H1 (cell line): ENCODE measurements around the gene GADD45GIP1. TPM values are rescaled to one million over a fixed set of nuclear protein-coding genes. Genes with fewer than 3 reads are reported as not detected.

ENCODE experiments used
- BCL11A ChIP-seq, 2 experiments: IDR thresholded peaks; one replicate each; pipeline ENCODE4 v1.6.1; 2011; ENCODE audit warnings: low read depth in 2 of 2, low read length in 2 of 2, mild to moderate bottlenecking in 2 of 2
- BRCA1 ChIP-seq: IDR thresholded peaks from 2 replicates; pipeline ENCODE4 v1.6.1; 2012; ENCODE audit warnings: low read depth, low read length, improper control_type of control experiment
- CTBP2 ChIP-seq: IDR thresholded peaks from 2 replicates; pipeline ENCODE4 v1.7.0; 2011; ENCODE audit warnings: borderline replicate concordance, mild to moderate bottlenecking, moderate library complexity, mixed read lengths, low read length; ENCODE audit not compliant: insufficient read depth, insufficient read length
- HDAC6 ChIP-seq: IDR thresholded peaks from one replicate; pipeline ENCODE4 v1.7.1; 2012; ENCODE audit warnings: low read depth, mild to moderate bottlenecking, inconsistent platforms, low read length, moderate library complexity
- MAFK ChIP-seq: IDR thresholded peaks from 2 replicates; pipeline ENCODE4 v1.6.1; 2012; ENCODE audit warnings: low read depth, mild to moderate bottlenecking, improper control_type of control experiment, low read length
- SIN3A ChIP-seq, 2 experiments: IDR thresholded peaks in 1 of 2; conservative IDR thresholded peaks in 1 of 2; 2 replicates each; pipeline ENCODE4 v1.6.1; 2011 to 2012; ENCODE audit warnings: low read length in 2 of 2, improper control_type of control experiment in 1 of 2, low read depth in 1 of 2, mild to moderate bottlenecking in 1 of 2
- SP4 ChIP-seq: IDR thresholded peaks from 2 replicates; pipeline ENCODE4 v1.6.1; 2012; ENCODE audit warnings: low read length, inconsistent platforms
- SRF ChIP-seq: IDR thresholded peaks from 2 replicates; pipeline ENCODE4 v1.6.1; 2011; ENCODE audit warnings: mild to moderate bottlenecking, low read depth, low read length, moderate library complexity
- TAF1 ChIP-seq: IDR thresholded peaks from 2 replicates; pipeline ENCODE4 v1.6.1; 2011; ENCODE audit warnings: mild to moderate bottlenecking, low read depth, low read length
- TBP ChIP-seq: IDR thresholded peaks from 2 replicates; pipeline ENCODE4 v1.6.1; 2011; ENCODE audit warnings: low read depth, low read length, improper control_type of control experiment
- YY1 ChIP-seq: IDR thresholded peaks from 2 replicates; pipeline ENCODE4 v1.6.1; 2011; ENCODE audit warnings: low read depth, mild to moderate bottlenecking, low read length
- polyA plus RNA-seq, 7 experiments: library from polyadenylated mRNA; depleted of rRNA in 3 of 7; stranded (reverse) in 5 of 7; unstranded in 2 of 7; fragments of >200 nt in 5 of 7; fragments of 200-250 nt in 2 of 7; gene quantifications; 1 replicate in 5 of 7; 2 replicates in 1 of 7; 4 replicates in 1 of 7; pipeline versions ENCODE4 v1.2.1 to v1.2.3, GENCODE V29; 2011 to 2013; ENCODE audit warnings: missing spikeins in 2 of 7, mixed read lengths in 2 of 7
- total RNA-seq: library from RNA; stranded (reverse); fragmentation: NEBNext Ultra II Directional; extraction: Animal tissue kit (Norgen Biotek cat#: 25700); gene quantifications from 2 replicates; pipeline ENCODE4 v1.2.1, GENCODE V29; 2021
- TF ChIP-seq, protein P1 (sequence below): fragments of 300-600 bp; sonication (generic); IDR thresholded peaks from 2 replicates; pipeline ENCODE4 v1.7.1; 2012; ENCODE audit warnings: low read length, moderate library complexity, mild to moderate bottlenecking, inconsistent platforms; ENCODE audit not compliant: insufficient replicate concordance
- TF ChIP-seq, protein P2 (sequence below): IDR thresholded peaks from 2 replicates; pipeline ENCODE4 v1.6.1; 2012; ENCODE audit warnings: inconsistent platforms

Gene GADD45GIP1
- total and polyA plus RNA-seq, 2 of the 8 experiments (the other 6 are each of a cell fraction or from before 2014, with no cell fraction given), result 42.2 to 42.6 TPM

DNA sequence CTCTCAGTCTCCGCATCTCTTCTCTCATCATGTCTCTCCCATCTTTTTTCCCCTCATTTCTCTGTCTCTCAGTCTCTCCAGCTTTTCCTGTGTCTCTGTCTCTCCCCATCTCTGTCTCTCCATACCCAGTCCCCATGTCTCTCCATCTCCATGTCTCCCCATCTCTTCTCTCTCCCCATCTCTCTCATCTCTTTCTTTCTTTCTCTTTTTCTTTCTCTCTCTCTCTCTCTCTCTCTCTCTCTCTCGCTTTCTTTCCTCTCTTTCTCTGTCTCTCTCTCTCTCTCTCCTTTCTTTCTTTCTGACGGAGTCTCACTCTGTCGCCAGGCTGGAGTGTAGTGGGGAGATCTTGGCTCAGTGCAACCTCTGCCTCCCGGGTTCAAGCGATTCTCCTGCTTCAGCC lies 25.6 kb upstream of the GADD45GIP1 start (continued):
- TF ChIP-seq, protein P1, sequence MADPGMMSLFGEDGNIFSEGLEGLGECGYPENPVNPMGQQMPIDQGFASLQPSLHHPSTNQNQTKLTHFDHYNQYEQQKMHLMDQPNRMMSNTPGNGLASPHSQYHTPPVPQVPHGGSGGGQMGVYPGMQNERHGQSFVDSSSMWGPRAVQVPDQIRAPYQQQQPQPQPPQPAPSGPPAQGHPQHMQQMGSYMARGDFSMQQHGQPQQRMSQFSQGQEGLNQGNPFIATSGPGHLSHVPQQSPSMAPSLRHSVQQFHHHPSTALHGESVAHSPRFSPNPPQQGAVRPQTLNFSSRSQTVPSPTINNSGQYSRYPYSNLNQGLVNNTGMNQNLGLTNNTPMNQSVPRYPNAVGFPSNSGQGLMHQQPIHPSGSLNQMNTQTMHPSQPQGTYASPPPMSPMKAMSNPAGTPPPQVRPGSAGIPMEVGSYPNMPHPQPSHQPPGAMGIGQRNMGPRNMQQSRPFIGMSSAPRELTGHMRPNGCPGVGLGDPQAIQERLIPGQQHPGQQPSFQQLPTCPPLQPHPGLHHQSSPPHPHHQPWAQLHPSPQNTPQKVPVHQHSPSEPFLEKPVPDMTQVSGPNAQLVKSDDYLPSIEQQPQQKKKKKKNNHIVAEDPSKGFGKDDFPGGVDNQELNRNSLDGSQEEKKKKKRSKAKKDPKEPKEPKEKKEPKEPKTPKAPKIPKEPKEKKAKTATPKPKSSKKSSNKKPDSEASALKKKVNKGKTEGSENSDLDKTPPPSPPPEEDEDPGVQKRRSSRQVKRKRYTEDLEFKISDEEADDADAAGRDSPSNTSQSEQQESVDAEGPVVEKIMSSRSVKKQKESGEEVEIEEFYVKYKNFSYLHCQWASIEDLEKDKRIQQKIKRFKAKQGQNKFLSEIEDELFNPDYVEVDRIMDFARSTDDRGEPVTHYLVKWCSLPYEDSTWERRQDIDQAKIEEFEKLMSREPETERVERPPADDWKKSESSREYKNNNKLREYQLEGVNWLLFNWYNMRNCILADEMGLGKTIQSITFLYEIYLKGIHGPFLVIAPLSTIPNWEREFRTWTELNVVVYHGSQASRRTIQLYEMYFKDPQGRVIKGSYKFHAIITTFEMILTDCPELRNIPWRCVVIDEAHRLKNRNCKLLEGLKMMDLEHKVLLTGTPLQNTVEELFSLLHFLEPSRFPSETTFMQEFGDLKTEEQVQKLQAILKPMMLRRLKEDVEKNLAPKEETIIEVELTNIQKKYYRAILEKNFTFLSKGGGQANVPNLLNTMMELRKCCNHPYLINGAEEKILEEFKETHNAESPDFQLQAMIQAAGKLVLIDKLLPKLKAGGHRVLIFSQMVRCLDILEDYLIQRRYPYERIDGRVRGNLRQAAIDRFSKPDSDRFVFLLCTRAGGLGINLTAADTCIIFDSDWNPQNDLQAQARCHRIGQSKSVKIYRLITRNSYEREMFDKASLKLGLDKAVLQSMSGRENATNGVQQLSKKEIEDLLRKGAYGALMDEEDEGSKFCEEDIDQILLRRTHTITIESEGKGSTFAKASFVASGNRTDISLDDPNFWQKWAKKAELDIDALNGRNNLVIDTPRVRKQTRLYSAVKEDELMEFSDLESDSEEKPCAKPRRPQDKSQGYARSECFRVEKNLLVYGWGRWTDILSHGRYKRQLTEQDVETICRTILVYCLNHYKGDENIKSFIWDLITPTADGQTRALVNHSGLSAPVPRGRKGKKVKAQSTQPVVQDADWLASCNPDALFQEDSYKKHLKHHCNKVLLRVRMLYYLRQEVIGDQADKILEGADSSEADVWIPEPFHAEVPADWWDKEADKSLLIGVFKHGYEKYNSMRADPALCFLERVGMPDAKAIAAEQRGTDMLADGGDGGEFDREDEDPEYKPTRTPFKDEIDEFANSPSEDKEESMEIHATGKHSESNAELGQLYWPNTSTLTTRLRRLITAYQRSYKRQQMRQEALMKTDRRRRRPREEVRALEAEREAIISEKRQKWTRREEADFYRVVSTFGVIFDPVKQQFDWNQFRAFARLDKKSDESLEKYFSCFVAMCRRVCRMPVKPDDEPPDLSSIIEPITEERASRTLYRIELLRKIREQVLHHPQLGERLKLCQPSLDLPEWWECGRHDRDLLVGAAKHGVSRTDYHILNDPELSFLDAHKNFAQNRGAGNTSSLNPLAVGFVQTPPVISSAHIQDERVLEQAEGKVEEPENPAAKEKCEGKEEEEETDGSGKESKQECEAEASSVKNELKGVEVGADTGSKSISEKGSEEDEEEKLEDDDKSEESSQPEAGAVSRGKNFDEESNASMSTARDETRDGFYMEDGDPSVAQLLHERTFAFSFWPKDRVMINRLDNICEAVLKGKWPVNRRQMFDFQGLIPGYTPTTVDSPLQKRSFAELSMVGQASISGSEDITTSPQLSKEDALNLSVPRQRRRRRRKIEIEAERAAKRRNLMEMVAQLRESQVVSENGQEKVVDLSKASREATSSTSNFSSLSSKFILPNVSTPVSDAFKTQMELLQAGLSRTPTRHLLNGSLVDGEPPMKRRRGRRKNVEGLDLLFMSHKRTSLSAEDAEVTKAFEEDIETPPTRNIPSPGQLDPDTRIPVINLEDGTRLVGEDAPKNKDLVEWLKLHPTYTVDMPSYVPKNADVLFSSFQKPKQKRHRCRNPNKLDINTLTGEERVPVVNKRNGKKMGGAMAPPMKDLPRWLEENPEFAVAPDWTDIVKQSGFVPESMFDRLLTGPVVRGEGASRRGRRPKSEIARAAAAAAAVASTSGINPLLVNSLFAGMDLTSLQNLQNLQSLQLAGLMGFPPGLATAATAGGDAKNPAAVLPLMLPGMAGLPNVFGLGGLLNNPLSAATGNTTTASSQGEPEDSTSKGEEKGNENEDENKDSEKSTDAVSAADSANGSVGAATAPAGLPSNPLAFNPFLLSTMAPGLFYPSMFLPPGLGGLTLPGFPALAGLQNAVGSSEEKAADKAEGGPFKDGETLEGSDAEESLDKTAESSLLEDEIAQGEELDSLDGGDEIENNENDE, result no peak
- no peak for TF ChIP-seq TAF1
- TF ChIP-seq CTBP2, result no peak
- TF ChIP-seq TBP, result no peak
- TF ChIP-seq, protein P2, sequence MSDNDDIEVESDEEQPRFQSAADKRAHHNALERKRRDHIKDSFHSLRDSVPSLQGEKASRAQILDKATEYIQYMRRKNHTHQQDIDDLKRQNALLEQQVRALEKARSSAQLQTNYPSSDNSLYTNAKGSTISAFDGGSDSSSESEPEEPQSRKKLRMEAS, result no peak
- no peak for TF ChIP-seq BRCA1
- TF ChIP-seq SP4, result no peak
- no peak for TF ChIP-seq SRF
- TF ChIP-seq BCL11A (IDR thresholded peaks at IDR 0.05; ENCODE audit: low read depth in 2 of 2, low read length in 2 of 2), result no peak
- no peak for TF ChIP-seq HDAC6
- no peak for TF ChIP-seq MAFK
- no peak for TF ChIP-seq YY1
- no peak for TF ChIP-seq SIN3A (conservative IDR thresholded peaks at IDR 0.05 in 1 of 2, IDR thresholded peaks at IDR 0.05 in 1 of 2; ENCODE audit: low read depth in 1 of 2, low read length in 2 of 2)
